HEK293 (cell line): ENCODE data around the gene SLC25A13.
A peak's percentile ranks its signal among the peaks of the same experiment; 100 is the strongest.

Experiments used
- CTCF ChIA-PET: fragments of 350-600 bp; formaldehyde crosslinking; extraction: SDS; loops from one replicate; lab custom pipeline; 2021; ENCODE audit warnings: antibody characterized with exemption; lab: Yijun Ruan, JAX
- POLR2A ChIA-PET: fragments of 300-600 bp; formaldehyde crosslinking; extraction: SDS; loops from one replicate; lab custom pipeline; 2020; ENCODE audit warnings: antibody characterized with exemption, inconsistent platforms; lab: Yijun Ruan, JAX
- H3K27ac ChIP-seq: fragments of 200-500 bp; sonication (Bioruptor generic); 2 replicates; pipeline ENCODE4 v1.5.1; 2014; ENCODE audit warnings: low read depth, low read length, control low read depth, inconsistent platforms; ENCODE audit errors: extremely low read depth
- H3K36me3 ChIP-seq, 2 experiments: fragments of 200-500 bp in 1 of 2; sonication (Bioruptor generic) in 1 of 2; 1 replicate in 1 of 2; 2 replicates in 1 of 2; pipeline ENCODE4 v1.5.1; 2014 to 2017; ENCODE audit warnings: inconsistent platforms in 2 of 2, low read length in 2 of 2; ENCODE audit not compliant: control insufficient read depth in 2 of 2, insufficient read depth in 1 of 2
- H3K4me1 ChIP-seq: fragments of 200-500 bp; sonication (Bioruptor generic); 2 replicates; pipeline ENCODE4 v1.5.1; 2014; ENCODE audit warnings: mild to moderate bottlenecking, low read length, inconsistent platforms; ENCODE audit not compliant: control insufficient read depth, insufficient read depth
- H3K4me3 ChIP-seq: 2 replicates; pipeline ENCODE4 v1.5.1; 2011; ENCODE audit warnings: low read depth, mild to moderate bottlenecking, control low read depth, low read length, moderate library complexity
- H3K9me3 ChIP-seq: fragments of 200-500 bp; sonication (Bioruptor generic); 2 replicates; pipeline ENCODE4 v1.5.1; 2014; ENCODE audit warnings: low read depth, low read length, inconsistent platforms; ENCODE audit not compliant: control insufficient read depth, insufficient read depth
- EGR2 ChIP-seq: fragments of 450-650 bp; formaldehyde crosslinking; IDR thresholded peaks from 2 replicates; pipeline ENCODE4 v1.5.1; 2016; ENCODE audit warnings: low read depth, missing biosample characterization, missing genetic modification characterization
- GFI1B ChIP-seq: fragments of 450-650 bp; formaldehyde crosslinking; IDR thresholded peaks from 2 replicates; pipeline ENCODE4 v1.5.1; 2016; ENCODE audit warnings: missing biosample characterization, missing genetic modification characterization
- TRIM28 ChIP-seq: IDR thresholded peaks from 2 replicates; pipeline ENCODE4 v1.6.1; 2011; ENCODE audit warnings: low read length, control low read depth, borderline replicate concordance
- ZBTB48 ChIP-seq: fragments of 450-650 bp; formaldehyde crosslinking; IDR thresholded peaks from 2 replicates; pipeline ENCODE4 v1.5.1; 2016; ENCODE audit warnings: missing biosample characterization, missing genetic modification characterization
- ZBTB8A ChIP-seq: fragments of 450-650 bp; formaldehyde crosslinking; IDR thresholded peaks from 2 replicates; pipeline ENCODE4 v1.5.1; 2016; ENCODE audit warnings: missing biosample characterization, missing genetic modification characterization
- ZIC2 ChIP-seq: fragments of 450-650 bp; formaldehyde crosslinking; IDR thresholded peaks from 2 replicates; pipeline ENCODE4 v1.5.1; 2016; ENCODE audit warnings: missing biosample characterization, missing genetic modification characterization
- ZNF10 ChIP-seq: fragments of 450-650 bp; formaldehyde crosslinking; IDR thresholded peaks from 2 replicates; pipeline ENCODE4 v1.5.1; 2017; ENCODE audit warnings: missing biosample characterization, missing genetic modification characterization
- ZNF146 ChIP-seq: fragments of 450-650 bp; formaldehyde crosslinking; IDR thresholded peaks from 2 replicates; pipeline ENCODE4 v1.5.1; 2016; ENCODE audit warnings: missing biosample characterization, missing genetic modification characterization
- ZNF175 ChIP-seq: fragments of 450-650 bp; formaldehyde crosslinking; IDR thresholded peaks from 2 replicates; pipeline ENCODE4 v1.5.1; 2016; ENCODE audit warnings: missing biosample characterization, missing genetic modification characterization
- ZNF560 ChIP-seq: fragments of 450-650 bp; formaldehyde crosslinking; IDR thresholded peaks from 2 replicates; pipeline ENCODE4 v1.5.1; 2017; ENCODE audit warnings: missing biosample characterization, missing genetic modification characterization, borderline replicate concordance
- ZNF600 ChIP-seq: fragments of 450-650 bp; formaldehyde crosslinking; IDR thresholded peaks from 2 replicates; pipeline ENCODE4 v1.5.1; 2016; ENCODE audit warnings: missing biosample characterization, missing genetic modification characterization
- ZNF654 ChIP-seq: fragments of 450-650 bp; formaldehyde crosslinking; IDR thresholded peaks from 2 replicates; pipeline ENCODE4 v1.5.1; 2016; ENCODE audit warnings: low read depth, missing biosample characterization, missing genetic modification characterization
- ZNF658 ChIP-seq: fragments of 450-650 bp; formaldehyde crosslinking; IDR thresholded peaks from 2 replicates; pipeline ENCODE4; 2016; ENCODE audit warnings: missing biosample characterization, missing genetic modification characterization
- ZNF785 ChIP-seq: fragments of 450-650 bp; formaldehyde crosslinking; IDR thresholded peaks from 2 replicates; pipeline ENCODE4 v1.5.1; 2016; ENCODE audit warnings: missing biosample characterization, missing genetic modification characterization
- TF ChIP-seq, protein P1 (sequence below): fragments of 450-650 bp; formaldehyde crosslinking; IDR thresholded peaks from 2 replicates; pipeline ENCODE4 v1.5.1; 2016; ENCODE audit warnings: missing biosample characterization, missing genetic modification characterization, low read depth
- TF ChIP-seq, protein P2 (sequence below): fragments of 450-650 bp; formaldehyde crosslinking; IDR thresholded peaks from 2 replicates; pipeline ENCODE4 v1.5.1; 2017; ENCODE audit warnings: missing biosample characterization, mild to moderate bottlenecking, missing genetic modification characterization, moderate library complexity
- TF ChIP-seq, protein P3 (sequence below): fragments of 450-650 bp; formaldehyde crosslinking; conservative IDR thresholded peaks from 2 replicates; pipeline ENCODE4 v1.5.1; 2016; ENCODE audit warnings: low read depth, missing biosample characterization, missing genetic modification characterization
- TF ChIP-seq, protein P4 (sequence below): fragments of 450-650 bp; formaldehyde crosslinking; IDR thresholded peaks from 2 replicates; pipeline ENCODE4 v1.5.1; 2016; ENCODE audit warnings: missing biosample characterization, missing genetic modification characterization

Gene SLC25A13

DNA sequence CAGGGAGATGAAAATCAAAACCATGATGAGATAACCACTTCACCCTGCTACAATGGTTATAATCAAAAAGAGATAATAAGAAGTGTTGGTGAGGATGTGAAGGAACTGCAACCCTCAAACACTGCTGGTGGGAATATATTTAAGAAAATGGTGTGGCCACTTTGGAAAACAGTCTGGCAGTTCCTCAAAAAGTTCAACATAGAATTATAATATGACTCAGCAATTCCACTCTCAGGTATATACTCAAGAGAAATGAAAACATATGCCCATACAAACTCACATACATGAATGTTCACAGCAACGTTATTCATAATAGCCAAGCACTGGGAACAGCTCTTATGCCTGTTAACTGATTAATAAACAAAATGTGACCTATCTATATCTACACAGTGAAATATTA lies 104.8 kb downstream of the SLC25A13 start:
- TF ChIP-seq ZNF658 (tag by site-specific recombination), result no peak
- TF ChIP-seq, protein P1, sequence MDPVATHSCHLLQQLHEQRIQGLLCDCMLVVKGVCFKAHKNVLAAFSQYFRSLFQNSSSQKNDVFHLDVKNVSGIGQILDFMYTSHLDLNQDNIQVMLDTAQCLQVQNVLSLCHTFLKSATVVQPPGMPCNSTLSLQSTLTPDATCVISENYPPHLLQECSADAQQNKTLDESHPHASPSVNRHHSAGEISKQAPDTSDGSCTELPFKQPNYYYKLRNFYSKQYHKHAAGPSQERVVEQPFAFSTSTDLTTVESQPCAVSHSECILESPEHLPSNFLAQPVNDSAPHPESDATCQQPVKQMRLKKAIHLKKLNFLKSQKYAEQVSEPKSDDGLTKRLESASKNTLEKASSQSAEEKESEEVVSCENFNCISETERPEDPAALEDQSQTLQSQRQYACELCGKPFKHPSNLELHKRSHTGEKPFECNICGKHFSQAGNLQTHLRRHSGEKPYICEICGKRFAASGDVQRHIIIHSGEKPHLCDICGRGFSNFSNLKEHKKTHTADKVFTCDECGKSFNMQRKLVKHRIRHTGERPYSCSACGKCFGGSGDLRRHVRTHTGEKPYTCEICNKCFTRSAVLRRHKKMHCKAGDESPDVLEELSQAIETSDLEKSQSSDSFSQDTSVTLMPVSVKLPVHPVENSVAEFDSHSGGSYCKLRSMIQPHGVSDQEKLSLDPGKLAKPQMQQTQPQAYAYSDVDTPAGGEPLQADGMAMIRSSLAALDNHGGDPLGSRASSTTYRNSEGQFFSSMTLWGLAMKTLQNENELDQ (tag by site-specific recombination), result no peak
- TF ChIP-seq GFI1B, result no peak
- TF ChIP-seq, protein P2, sequence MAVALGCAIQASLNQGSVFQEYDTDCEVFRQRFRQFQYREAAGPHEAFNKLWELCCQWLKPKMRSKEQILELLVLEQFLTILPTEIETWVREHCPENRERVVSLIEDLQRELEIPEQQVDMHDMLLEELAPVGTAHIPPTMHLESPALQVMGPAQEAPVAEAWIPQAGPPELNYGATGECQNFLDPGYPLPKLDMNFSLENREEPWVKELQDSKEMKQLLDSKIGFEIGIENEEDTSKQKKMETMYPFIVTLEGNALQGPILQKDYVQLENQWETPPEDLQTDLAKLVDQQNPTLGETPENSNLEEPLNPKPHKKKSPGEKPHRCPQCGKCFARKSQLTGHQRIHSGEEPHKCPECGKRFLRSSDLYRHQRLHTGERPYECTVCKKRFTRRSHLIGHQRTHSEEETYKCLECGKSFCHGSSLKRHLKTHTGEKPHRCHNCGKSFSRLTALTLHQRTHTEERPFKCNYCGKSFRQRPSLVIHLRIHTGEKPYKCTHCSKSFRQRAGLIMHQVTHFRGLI, result no peak
- TF ChIP-seq, protein P3, sequence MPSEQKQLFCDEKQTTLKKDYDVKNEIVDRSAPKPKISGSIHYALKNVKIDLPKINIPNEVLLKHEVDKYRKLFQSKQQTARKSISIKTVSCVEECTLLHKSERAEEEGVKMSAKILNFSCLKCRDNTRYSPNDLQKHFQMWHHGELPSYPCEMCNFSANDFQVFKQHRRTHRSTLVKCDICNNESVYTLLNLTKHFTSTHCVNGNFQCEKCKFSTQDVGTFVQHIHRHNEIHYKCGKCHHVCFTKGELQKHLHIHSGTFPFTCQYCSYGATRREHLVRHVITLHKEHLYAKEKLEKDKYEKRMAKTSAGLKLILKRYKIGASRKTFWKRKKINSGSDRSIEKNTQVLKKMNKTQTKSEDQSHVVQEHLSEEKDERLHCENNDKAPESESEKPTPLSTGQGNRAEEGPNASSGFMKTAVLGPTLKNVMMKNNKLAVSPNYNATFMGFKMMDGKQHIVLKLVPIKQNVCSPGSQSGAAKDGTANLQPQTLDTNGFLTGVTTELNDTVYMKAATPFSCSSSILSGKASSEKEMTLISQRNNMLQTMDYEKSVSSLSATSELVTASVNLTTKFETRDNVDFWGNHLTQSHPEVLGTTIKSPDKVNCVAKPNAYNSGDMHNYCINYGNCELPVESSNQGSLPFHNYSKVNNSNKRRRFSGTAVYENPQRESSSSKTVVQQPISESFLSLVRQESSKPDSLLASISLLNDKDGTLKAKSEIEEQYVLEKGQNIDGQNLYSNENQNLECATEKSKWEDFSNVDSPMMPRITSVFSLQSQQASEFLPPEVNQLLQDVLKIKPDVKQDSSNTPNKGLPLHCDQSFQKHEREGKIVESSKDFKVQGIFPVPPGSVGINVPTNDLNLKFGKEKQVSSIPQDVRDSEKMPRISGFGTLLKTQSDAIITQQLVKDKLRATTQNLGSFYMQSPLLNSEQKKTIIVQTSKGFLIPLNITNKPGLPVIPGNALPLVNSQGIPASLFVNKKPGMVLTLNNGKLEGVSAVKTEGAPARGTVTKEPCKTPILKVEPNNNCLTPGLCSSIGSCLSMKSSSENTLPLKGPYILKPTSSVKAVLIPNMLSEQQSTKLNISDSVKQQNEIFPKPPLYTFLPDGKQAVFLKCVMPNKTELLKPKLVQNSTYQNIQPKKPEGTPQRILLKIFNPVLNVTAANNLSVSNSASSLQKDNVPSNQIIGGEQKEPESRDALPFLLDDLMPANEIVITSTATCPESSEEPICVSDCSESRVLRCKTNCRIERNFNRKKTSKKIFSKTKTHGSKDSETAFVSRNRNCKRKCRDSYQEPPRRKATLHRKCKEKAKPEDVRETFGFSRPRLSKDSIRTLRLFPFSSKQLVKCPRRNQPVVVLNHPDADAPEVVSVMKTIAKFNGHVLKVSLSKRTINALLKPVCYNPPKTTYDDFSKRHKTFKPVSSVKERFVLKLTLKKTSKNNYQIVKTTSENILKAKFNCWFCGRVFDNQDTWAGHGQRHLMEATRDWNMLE (tag by site-specific recombination), result no peak
- TF ChIP-seq ZIC2, result no peak
- no peak for TF ChIP-seq ZBTB8A (tag by site-specific recombination)
- no peak for TF ChIP-seq ZNF654 (tag by site-specific recombination)
- no peak for TF ChIP-seq EGR2 (tag by site-specific recombination)
- no peak for TF ChIP-seq ZNF560 (tag by site-specific recombination)
- no peak for TF ChIP-seq ZNF600 (tag by site-specific recombination)
- no peak for TF ChIP-seq ZNF10 (tag by site-specific recombination)
- no peak for TF ChIP-seq ZNF785 (tag by site-specific recombination)
- TF ChIP-seq ZNF175 (tag by site-specific recombination), result no peak
- TF ChIP-seq, protein P4, sequence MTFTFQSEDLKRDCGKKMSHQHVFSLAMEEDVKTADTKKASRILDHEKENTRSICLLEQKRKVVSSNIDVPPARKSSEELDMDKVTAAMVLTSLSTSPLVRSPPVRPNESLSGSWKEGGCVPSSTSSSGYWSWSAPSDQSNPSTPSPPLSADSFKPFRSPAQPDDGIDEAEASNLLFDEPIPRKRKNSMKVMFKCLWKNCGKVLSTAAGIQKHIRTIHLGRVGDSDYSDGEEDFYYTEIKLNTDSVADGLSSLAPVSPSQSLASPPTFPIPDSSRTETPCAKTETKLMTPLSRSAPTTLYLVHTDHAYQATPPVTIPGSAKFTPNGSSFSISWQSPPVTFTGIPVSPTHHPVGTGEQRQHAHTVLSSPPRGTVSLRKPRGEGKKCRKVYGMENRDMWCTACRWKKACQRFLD (tag by site-specific recombination), result no peak
- TF ChIP-seq TRIM28, result no peak
- TF ChIP-seq, all 188 proteins: peak for 0
- Histone ChIP-seq H3K4me1 (no peaks in the 10 kb centered on the region), H3K36me3 (no peaks in the 10 kb centered on the region), H3K27ac (no peak overlapping the region), H3K4me3 (no peak overlapping the region), H3K9me3 (no peaks in the 10 kb centered on the region)
- ChIA-PET CTCF (no interaction called here), POLR2A (no interaction called here)

DNA sequence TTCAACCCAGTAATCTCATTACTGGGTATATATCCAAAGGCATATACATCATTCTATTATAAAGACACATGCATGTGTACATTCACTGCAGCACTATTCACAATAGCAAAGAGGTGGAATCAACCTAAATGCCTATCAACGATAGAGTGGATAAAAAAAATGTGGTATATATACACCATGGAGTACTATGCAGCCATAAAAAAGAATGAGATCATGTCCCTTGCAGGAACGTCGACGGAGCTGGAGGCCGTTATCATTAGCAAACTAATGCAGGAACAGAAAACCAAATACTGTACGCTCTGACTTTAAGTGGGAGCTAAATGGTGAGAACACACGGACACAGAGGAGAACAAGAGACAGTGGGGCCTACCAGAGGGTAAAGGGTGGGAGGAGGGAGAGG lies 105.5 kb downstream of the SLC25A13 start:
- Histone ChIP-seq H3K27ac (no peak overlapping the region), H3K4me1 (no peaks in the 10 kb centered on the region), H3K4me3 (no peak overlapping the region), H3K9me3 (no peaks in the 10 kb centered on the region), H3K36me3 (no peaks in the 10 kb centered on the region)
- TF ChIP-seq ZNF146 (tag by site-specific recombination) (peak; percentile 87), ZBTB48 (tag by site-specific recombination) (no peak)
- ChIA-PET CTCF (no interaction called here), POLR2A (no interaction called here)
